ENCODE data around the gene SPSB4.
"Not testable (repeated sequence)": the region's sequence is repeated elsewhere in the genome, so short reads cannot be mapped to it uniquely, and the experiment has no call there.

GRCh38 chr3:141017366-141018322, 33.5 kb upstream of the SPSB4 start:
- TF ChIP-seq CTCF (IDR thresholded peaks at IDR 0.05 in 8 of 11, conservative IDR thresholded peaks at IDR 0.05 in 3 of 11); POLR2AphosphoS5 (IDR thresholded peaks at IDR 0.05); POLR2A (IDR thresholded peaks at IDR 0.05): not testable (repeated sequence)
